ENCODE results near the gene RGL2. TPM values are rescaled to one million over a fixed set of nuclear protein-coding genes. Genes with fewer than 3 reads are reported as not detected.
"Not testable (repeated sequence)": the region's sequence is repeated elsewhere in the genome, so short reads cannot be mapped to it uniquely, and the experiment has no call there.

RGL2 gene
- total RNA-seq (2014; rRNA removed; shearing (Covaris generic)) = 29.9 and 54.6 TPM in 2 replicates

DNA sequence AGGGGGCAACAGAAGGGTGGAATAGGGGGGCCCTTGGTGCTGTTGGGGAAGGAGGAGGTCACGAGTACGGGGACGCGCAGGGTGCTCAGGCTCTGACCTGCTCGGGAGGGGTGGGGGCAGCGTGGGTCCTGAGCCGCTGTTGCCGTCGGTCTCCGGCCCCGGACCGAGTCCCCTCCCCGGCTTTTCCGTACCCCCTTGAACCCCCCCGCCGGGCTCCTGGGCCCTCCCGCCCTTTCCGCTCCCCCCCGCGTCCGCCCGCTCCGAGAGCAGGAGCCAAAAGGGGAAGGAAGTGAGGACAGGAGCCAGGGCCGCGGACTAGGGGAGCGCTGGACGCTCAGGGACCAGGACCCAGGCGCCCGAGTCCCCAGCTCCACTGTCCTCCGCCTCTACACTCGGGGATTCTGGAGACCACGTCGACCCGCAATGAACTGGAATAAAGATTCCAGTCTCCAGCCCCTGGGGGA, at the start of gene RGL2:
Gene RGL2, minus strand, starts transcription at position 170 of the 464 bp plus-strand sequence. CDS start 332 bp downstream, outside the sequence.
- peak; percentile 86 for DNase-seq (ENCODE audit: low read depth)

DNA sequence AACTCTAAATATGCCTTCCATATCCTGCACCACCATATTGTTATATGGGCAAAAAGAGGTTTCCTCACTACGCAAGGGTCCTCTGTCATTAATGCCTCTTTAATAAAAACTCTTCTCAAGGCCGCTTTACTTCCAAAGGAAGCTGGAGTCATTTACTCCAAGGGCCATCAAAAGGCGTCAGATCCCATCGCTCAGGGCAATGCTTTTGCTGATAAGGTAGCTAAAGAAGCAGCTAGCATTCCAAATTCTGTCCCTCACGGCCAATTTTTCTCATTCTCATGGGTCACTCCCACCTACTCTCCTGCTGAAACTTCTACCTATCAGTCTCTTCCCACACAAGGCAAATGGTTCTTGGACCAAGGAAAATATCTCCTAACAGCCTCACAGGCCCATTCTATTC, 49.1 kb upstream of the RGL2 start:
- DNase-seq (ENCODE audit: low read depth) = no peak

DNA sequence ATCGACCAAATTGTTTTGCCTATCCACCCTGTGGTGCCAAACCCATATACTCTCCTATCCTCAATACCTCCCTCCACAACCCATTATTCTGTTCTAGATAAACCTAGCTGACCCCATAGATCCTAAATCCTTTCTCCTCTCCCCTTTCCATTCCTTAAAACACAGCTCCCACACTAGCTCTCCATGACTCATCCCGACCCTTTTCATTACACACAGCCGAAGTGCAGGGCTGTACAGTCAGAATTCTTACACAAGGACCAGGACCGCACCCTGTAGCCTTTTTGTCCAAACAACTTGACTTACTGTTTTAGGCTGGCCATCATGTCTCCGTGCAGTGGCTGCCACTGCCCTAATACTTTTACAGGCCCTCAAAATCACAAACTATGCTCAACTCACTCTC, 48.2 kb upstream of the RGL2 start:
- peak; percentile 24 for DNase-seq (ENCODE audit: low read depth)

DNA sequence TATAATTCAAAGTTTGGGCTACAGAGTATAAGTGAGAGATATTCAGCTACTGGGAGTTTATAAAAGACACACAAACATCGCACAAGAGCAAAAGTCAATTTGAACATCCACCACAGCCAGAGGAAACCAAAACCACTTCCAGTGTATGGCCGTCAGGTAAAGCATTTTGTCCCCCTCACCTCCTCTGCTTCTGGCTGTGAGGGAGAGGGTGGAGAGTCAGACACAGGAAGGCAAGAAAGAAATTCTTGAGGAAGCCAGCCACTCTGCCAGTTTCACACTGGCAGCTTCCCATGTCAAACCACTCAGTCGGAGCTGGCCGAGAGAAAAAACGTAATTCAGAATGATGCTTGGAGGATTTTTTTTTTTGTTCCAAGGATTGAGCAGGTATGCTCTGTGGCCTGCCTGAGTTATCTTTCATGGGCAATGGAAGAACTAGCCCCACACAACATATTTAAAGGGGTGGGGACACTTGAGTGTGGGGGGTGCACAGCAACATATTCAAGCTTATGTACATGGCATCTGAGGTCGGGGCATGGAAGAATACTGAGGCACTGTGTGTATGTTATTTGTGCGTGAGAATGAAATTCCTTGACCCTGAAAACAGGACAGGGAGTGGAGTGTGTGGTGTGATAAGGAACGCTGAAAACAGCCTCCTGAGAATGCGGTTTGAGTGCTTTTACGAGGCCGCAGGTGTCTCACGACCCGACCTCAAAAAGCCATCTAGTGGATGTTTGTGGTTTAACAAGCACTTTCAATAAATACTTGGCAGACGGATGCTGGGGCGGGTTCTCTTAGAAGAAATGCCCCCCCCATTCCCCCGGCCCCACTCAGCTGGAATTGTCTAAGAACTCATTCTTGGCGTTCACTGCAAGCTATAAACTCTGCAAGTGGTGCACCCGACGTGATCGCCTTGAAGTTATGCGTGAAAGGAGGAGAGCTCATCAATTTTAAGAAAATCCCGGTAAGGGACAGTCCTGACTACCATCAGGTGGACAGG, 46.3 kb upstream of the RGL2 start:
- peak; percentile 92 for DNase-seq (ENCODE audit: low read depth)

DNA sequence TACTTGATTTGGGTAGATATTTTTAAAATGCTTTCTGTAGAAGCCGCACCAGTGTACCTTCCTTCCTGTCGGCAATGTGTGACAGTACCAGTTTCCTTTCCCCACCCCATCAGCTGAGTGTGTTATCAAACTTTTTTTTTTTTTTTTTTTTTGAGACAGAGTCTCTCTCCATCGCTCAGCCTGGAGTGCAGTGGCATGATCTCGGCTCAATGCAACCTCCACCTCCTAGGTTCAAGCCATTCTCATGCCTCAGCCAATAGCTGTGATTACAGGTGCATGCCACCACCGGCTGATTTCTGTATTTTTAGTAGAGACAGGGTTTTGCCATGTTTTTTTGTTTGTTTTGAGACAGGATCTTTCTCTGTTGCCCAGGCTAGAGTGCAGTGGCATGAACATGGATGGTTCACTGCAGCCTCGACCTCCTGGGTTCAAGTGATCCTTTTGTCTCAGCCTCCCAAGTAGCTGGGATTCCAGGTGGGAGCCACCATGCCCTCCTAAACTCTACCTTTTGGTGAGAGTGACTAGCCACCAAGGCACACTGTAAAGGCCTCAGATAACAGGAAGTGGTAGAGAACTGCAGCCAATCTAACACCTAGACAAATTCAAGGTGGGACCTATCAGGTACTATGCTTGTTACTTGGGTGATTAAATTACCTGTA, 45.3 kb upstream of the RGL2 start:
- DNase-seq (ENCODE audit: low read depth) = no peak

DNA sequence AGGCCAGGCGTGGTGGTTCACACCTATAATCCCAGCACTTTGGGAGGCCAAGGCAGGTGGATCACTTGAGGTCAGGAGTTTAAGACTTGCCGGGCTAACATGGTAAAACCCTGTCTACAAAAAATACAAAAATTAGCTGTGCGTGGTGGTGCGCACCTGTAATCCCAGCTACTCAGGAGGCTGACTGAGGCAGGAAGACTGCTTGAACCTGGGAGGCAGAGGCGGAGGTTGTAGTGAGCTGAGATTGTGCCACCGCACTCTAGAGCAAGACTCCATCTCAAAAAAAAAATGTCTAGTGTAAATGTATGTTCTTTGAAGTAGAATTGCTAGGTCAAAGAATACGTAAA, 44.8 kb upstream of the RGL2 start:
- not testable (repeated sequence) for DNase-seq (ENCODE audit: low read depth)

DNA sequence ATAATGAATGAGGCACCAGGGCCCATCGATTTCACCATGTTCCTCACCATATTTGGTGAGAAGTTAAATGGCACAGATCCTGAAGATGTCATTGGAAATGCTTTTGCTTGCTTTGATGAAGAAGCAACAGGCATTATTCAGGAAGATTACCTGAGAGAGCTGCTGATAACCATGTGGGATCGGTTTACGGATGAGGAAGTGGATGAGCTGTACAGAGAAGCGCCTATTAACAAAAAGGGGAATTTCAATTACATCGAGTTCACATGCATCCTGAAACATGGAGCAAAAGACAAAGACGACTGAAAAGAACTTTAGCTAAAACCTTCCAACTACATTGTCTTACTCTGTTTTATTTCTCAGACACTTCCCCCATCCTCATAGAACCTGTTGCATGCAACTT, 40.5 kb upstream of the RGL2 start:
- no peak for DNase-seq (ENCODE audit: low read depth)

DNA sequence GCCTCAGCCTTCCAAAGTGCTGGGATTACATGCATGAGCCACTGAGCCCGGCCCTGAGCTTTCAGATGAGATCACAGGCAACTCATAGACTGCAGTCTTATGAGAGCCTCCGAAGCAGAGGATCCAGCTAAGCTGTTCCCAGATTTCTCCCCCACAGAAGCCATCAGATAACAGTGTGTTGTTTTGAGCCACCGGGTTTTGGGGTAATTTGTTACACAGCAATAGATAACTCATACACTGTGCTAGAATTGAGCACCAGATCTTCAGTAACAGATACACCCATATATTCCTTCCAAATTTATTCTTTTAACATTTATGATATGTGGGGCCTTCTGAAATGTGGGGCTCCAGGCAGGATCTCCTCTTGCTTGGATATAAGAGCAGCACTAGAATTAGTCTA, 37.8 kb upstream of the RGL2 start:
- DNase-seq (ENCODE audit: low read depth) = no peak

GRCh38 chr6:33335916-33336315, 37.2 kb upstream of the RGL2 start:
- no peak for DNase-seq (ENCODE audit: low read depth)

GRCh38 chr6:33333666-33334065, 34.9 kb upstream of the RGL2 start:
- no peak for DNase-seq (ENCODE audit: low read depth)

- DNase-seq (ENCODE audit: low read depth) = no peak
These were observed 32.0 kb upstream of the RGL2 start for GRCh38 chr6:33330736-33331135.

DNA sequence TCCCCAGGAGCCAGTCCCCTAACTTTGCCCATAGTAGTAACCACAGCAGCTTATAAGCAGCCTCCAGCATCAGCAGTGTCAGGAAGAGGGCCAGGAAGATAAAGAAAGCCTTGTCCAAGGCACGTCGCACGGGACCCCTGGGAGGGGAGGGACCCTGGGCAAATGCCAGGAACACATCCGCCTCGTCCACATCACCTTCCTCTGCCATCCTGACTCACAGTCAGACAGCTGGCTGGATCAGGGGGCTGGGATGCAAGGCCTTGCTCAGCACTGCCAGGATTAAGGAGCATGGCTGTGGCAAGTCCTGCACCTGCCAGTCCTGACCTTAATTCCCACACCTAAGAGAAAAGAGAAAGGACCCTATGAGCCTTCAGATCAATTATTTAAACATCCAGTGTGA, 30.3 kb upstream of the RGL2 start:
- DNase-seq (ENCODE audit: low read depth) = peak; percentile 31

DNA sequence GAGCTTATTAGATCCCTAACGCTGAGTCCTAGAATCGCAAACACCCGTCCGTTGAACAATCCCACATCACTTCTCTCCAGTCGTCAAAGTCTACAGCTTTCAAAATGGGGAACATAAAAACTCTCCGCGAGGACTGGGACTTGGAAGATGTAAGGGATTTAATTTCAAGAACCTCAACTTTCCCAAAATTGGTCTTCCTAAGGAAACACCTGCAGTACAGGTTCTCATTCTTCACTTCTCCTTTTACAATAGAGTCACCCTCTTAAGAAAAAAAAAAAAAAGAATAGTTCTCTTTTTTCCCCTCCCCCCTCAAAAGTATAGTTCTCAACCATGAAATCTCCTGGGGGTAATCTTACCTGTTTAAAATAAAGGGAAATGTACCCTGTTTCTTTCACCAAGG, 25.4 kb upstream of the RGL2 start:
- no peak for DNase-seq (ENCODE audit: low read depth)

DNA sequence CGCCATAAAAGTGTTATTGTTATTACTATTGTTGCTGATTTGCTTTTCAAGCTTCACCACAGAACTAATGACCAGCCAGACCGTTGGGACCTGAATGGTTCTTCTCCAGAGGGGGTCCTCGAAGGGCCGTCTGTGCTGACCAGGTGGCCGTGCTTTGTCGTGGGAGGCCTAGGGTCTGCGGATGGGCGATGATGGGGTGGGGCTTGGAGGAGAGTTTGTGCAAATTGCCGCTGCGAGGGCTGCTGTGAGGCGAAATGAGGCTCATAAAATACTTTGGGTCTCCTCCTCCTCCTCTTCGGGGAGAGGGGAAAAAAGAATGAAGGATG, 24.8 kb upstream of the RGL2 start:
- DNase-seq (ENCODE audit: low read depth) = no peak

GRCh38 chr6:33321227-33321626, 22.5 kb upstream of the RGL2 start:
- DNase-seq (ENCODE audit: low read depth) = no peak

- DNase-seq (ENCODE audit: low read depth) = peak; percentile 85
These were observed 21.8 kb upstream of the RGL2 start for GRCh38 chr6:33320315-33321181.

GRCh38 chr6:33319939-33320314, 21.2 kb upstream of the RGL2 start:
- no peak for DNase-seq (ENCODE audit: low read depth)

GRCh38 chr6:33318426-33319073, 19.8 kb upstream of the RGL2 start:
- DNase-seq (ENCODE audit: low read depth) = no peak

DNA sequence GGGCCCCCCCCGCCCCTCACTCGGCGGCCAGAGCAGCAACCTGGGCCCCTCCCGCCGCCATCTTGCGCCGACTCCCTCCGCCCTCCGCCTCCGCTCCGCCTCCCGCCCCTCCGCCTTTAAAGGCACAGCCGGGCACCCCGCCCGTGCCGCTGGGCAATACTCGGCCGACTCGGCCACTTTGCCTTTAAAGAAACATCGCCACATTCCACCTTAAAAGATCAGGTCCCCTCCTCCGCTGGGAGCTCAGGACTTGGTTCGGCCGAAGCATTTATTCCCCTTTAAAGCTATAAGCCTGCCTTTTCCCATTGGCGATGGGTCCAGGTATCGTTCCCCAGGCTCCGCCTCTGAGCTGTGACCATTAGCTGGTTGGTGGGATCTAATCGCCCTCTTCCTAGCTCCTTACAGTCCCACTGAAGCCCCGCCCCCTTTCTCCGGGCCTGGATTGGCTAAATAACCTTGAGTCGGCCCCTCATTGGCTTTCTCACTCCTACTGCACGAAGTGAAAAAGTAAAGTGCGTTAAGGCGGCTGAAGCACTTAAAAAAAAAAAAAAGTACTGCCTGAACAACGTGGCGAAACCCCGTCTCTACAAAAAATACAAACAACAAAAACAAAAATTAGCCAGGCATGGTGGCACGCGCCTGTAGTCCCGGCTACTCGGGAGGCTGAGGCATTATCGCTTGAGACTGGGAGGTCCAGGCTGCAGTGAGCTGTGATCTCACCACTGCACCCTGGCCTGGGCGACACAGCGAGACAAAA, 19.1 kb upstream of the RGL2 start, which contains the start of gene ZBTB22:
Gene ZBTB22, minus strand, starts transcription at position 76 of the 757 bp plus-strand sequence. CDS start 828 bp downstream, outside the sequence.
- peak; percentile 100 for DNase-seq (ENCODE audit: low read depth)

GRCh38 chr6:33317419-33317668, 18.6 kb upstream of the RGL2 start:
- no peak for DNase-seq (ENCODE audit: low read depth)

All from M059J (cell line).